HG02623 (cell line): ENCODE results near the gene EGFR.

Experiments
- ATAC-seq: cut with Tn5 transposase; IDR thresholded peaks from one replicate; pipeline ENCODE4 v1.9.1; 2021; ENCODE audit warnings: moderate library complexity; ENCODE audit not compliant: unreplicated experiment

The EGFR gene

DNA sequence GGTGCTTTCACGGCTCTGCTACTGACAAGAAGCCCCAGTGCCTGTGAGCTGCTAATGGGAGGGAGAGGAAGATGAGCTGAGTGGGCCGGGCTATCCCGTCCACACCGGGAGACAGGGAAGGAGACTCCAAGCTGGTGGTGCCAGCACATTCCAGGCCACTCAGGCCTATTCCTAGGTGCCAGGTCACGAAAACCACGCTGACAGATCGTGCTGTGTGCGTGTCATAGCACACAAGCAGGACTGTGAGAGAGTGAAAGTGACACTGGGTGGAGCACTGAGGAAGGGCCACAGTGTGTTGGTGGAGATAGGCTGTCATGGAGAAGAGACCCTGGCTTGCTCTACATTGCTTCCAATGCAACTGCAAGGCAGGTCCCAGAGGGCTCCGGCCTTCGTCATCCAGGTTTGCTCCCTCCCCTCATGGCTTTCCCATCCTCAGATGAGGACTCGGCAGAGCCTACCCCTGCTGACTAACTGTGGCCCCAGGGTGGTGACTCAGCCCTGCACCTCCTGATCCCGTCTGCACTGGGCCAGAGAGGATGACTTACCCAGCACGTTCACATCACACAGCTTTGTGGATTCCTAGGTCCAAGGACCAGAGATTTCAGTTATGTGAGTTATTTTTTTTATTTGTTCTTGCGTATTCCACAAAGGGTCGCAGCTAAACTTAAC is 167.3 kb downstream of the EGFR start:
- no peak for ATAC-seq

DNA sequence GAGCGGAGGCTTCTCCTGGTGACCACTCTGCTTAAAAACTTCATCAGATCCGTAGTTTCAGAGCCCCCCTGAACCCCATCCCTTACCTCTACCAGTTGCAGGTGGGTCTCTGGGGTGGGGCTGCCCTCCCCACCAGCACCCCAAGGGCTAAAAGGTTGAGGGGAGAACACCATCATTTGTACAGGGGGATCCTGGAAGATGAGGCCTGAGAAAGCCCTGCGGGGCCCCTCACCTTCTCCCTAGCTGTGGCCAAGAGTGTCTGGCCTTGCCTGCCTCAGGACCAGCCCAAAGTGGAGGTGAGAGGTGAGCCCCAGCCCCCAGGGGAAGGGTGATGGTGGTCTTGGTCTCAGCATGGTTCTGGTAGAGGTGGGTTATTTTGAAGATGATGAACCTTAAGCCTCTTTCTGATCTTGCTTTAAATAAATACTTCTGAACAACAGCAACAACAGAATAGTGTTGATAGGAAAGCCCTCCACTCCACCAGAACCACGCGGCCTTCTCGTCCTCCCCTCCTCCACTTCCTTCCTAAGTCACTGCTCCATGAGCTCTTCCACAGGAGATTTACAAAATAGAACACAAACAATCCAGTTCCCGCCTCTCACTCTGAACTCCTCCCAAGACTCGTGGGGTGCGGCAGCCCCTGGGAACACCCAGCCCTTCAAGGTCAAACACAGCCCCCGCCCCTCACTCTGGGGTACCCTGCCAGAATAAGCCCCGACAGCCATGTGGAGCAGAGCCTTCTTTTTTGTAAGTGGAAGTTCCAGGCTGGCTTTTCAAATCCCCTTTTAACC is 169.1 kb downstream of the EGFR start:
- ATAC-seq: no peak

- no peak for ATAC-seq
These were observed 169.8 kb downstream of the EGFR start for GRCh38 chr7:55188590-55189138.

- no peak for ATAC-seq
These were observed 170.4 kb downstream of the EGFR start for GRCh38 chr7:55189146-55189766.

DNA sequence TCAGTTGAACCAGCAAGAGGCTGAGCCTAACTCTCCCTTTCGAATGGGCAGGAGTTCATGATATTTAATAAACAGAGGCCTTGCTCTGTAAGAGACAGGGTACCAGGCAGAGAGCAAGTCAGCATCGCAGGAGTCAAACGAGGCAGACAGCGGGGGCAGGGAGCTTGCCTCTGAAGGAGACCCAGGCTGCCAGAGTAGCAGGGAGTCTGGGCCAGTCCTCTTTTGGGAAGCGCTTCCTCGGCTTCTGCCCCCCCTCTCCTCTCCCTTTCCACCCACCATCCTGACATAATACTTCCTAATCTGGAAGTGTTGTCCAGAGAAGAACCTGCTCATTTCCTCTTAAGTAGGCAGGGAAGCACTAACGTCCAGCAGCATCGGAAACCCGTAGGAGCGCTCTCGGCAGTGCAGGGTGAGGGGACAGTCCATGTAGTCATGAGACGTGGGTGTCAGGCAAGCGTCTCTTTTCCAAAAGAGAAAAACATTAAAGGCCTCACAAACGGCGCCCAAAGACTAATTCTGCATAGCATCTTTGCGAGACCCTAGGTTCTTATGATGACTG is 171.1 kb downstream of the EGFR start:
- no peak for ATAC-seq

DNA sequence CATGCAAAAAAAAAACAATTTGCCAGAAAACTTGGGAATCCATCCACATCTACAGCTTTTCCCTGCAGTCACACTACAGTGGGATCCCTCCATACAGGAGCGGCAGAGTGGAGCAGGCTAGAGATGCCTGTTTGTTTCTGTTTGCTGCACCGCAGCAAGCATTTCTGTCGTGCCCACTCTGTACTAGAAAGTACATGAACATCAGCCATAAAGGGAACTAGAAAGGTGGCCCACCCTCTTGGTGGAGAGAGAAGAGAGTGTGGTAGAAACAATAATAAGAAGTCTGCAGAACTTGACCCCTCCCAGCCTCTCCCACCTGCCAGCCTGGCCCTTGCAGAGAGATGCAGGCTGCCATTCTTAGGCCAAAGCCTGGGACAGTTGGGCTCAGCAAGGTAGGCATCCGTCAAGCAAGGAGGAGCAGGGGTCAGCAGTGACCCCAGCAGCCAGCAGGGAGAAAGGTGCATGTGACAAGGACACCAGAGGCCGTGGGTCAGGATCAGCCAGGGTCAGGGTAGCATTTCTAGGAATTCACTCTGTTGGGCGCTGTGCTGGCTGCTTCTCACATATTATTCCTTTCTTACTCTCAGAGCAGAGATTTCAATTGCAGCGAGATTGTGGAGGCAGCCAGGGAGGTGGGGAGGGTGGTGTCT is 171.8 kb downstream of the EGFR start:
- no peak for ATAC-seq

DNA sequence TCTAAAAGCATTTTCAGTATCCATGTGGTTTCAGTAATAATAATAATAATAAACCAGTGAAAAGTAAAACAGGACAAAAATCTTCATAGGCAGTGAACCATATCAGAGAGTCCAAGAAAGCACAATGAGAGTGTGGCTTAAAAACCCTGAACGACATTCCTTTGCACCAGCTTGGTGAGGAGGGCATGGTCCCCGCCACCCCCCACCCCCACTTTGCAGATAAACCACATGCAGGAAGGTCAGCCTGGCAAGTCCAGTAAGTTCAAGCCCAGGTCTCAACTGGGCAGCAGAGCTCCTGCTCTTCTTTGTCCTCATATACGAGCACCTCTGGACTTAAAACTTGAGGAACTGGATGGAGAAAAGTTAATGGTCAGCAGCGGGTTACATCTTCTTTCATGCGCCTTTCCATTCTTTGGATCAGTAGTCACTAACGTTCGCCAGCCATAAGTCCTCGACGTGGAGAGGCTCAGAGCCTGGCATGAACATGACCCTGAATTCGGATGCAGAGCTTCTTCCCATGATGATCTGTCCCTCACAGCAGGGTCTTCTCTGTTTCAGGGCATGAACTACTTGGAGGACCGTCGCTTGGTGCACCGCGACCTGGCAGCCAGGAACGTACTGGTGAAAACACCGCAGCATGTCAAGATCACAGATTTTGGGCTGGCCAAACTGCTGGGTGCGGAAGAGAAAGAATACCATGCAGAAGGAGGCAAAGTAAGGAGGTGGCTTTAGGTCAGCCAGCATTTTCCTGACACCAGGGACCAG is 172.5 kb downstream of the EGFR start:
- no peak for ATAC-seq

DNA sequence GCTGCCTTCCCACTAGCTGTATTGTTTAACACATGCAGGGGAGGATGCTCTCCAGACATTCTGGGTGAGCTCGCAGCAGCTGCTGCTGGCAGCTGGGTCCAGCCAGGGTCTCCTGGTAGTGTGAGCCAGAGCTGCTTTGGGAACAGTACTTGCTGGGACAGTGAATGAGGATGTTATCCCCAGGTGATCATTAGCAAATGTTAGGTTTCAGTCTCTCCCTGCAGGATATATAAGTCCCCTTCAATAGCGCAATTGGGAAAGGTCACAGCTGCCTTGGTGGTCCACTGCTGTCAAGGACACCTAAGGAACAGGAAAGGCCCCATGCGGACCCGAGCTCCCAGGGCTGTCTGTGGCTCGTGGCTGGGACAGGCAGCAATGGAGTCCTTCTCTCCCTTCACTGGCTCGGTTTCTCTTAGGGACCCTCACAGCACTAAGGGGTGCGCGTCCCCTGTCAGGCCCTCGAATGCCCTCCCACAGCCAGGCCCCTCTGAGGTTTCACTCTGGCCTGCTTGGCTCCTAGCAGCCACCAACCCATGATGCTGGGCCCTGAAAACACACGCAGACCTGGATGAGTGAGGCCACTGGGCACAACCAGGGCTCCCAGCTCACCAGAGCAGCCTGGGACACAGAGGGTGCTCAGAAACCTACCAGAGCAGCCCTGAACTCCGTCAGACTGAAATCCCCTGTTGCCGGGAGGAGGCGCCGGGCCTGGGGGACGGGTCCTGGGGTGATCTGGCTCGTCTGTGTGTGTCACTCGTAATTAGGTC is 173.3 kb downstream of the EGFR start:
- no peak for ATAC-seq

DNA sequence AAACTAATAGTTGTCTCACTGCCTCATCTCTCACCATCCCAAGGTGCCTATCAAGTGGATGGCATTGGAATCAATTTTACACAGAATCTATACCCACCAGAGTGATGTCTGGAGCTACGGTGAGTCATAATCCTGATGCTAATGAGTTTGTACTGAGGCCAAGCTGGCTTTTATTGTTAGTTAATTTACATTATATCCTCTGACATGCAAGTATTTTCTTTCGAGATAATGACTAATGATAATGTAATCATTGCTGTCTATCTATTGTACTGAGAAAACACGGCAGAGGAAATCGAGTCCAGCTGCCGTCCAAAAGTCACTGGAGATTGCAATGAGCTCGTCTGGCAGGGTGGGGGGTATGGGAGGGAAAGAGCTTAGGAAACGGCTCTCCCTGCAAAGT is 173.9 kb downstream of the EGFR start:
- no peak for ATAC-seq

DNA sequence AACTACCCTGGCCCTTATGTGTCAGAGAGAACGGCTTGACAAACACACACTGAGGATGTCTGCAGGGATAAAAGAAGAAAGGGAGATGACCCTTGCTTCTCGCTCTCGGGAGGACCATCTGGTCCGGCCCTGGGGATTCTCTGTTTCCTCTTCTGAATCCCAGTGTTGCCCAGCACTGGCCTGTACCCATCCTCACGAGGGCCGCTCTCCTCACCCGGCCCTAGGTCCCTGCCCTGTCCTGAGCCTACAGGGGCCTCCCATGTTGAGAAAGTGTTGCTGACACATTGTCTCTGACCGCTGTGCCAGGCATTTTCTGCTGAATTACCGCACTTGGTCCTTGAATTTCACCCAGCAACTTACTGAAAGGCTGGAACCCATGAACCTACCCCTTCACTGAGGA is 174.4 kb downstream of the EGFR start:
- ATAC-seq: no peak

DNA sequence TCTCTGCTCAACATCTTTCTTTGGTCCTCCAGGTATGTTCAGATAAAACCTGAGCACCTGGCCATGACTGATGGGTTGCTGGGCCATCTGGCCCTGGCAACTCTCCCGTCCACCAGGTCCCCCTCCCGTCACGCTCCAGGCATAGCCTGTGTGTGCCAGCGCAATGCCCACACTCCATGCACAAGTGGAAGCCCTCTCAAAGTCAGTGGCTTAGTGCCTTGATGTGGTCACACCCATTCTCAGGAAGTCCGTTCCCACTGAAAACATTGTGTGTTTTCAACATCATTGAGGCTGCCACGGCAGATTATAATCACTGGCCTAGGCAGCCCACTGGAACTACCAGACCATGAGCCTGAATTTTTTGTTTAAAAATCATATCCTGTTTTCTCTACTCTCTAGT is 175.7 kb downstream of the EGFR start:
- no peak for ATAC-seq

GRCh38 chr7:55198634-55199392 is 180.0 kb downstream of the EGFR start:
- ATAC-seq: no peak

DNA sequence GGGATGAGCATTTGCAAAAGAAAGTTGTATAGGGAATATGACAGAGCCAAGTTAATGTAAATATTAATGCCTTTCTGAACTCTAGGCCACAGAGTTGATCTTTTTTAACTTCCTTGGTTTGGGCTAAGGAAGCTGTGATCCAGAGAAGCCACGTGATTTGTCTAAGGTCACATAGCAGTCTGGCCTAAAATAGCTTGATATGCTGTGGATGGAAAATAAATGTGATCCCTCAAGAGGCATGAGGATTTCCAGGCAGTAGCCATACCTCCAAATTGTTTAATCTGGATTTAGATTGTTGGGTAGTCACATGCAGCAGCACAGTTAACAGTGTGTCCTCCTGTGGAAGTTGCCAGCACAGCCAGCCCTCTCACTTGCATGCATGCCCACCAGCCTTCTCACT is 180.6 kb downstream of the EGFR start:
- ATAC-seq: no peak

- ATAC-seq: no peak
These were observed 181.6 kb downstream of the EGFR start for GRCh38 chr7:55200441-55200840.

GRCh38 chr7:55202150-55202913 is 183.5 kb downstream of the EGFR start:
- no peak for ATAC-seq

GRCh38 chr7:55203300-55203699 is 184.5 kb downstream of the EGFR start:
- no peak for ATAC-seq

DNA sequence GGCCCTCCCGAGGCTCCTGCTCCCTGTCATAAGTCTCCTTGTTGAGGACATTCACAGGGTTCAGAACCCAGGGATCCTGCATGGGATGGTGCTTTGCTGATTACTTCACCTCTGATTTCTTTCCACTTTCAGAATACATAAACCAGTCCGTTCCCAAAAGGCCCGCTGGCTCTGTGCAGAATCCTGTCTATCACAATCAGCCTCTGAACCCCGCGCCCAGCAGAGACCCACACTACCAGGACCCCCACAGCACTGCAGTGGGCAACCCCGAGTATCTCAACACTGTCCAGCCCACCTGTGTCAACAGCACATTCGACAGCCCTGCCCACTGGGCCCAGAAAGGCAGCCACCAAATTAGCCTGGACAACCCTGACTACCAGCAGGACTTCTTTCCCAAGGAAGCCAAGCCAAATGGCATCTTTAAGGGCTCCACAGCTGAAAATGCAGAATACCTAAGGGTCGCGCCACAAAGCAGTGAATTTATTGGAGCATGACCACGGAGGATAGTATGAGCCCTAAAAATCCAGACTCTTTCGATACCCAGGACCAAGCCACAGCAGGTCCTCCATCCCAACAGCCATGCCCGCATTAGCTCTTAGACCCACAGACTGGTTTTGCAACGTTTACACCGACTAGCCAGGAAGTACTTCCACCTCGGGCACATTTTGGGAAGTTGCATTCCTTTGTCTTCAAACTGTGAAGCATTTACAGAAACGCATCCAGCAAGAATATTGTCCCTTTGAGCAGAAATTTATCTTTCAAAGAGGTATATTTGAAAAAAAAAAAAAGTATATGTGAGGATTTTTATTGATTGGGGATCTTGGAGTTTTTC is 186.5 kb downstream of the EGFR start:
- no peak for ATAC-seq
